GM12878 (cell line): Measurements from ENCODE around the gene ACSF2. TPM values are rescaled to one million over a fixed set of nuclear protein-coding genes. Genes with fewer than 3 reads are reported as not detected.
"Not testable (repeated sequence)": the region's sequence is repeated elsewhere in the genome, so short reads cannot be mapped to it uniquely, and the experiment has no call there.

Experiments
- ATAC-seq: fragments of 200-7000 bp; cut with Tn5 transposase; 3 replicates; pipeline ENCODE4 v1.9.1; 2020; ENCODE audit warnings: mild to moderate bottlenecking, moderate library complexity
- BruUV-seq: library from RNA; stranded (reverse); fragments of 400-500 nt; replicated peaks from 2 replicates; lab custom pipeline; 2021; lab: Mats Ljungman, UMichigan
- CTCF ChIA-PET: fragments of 300-600 bp; sonication (Branson Sonifier 250); formaldehyde crosslinking; extraction: SDS; loops from one replicate; lab custom pipeline; 2021; ENCODE audit warnings: inconsistent platforms; lab: Yijun Ruan, JAX
- POLR2A ChIA-PET: fragments of 350-600 bp; formaldehyde crosslinking; extraction: SDS; loops from one replicate; lab custom pipeline; 2021; ENCODE audit warnings: inconsistent platforms; lab: Charles Lee
- RAD21 ChIA-PET: fragments of 300-600 bp; sonication (Branson Sonifier 250); formaldehyde crosslinking; loops from one replicate; lab custom pipeline; 2023; ENCODE audit warnings: antibody characterized with exemption; ENCODE audit not compliant: unreplicated experiment; lab: Charles Lee
- SMC1A ChIA-PET: fragments of 300-600 bp; sonication (Branson Sonifier 250); formaldehyde crosslinking; loops from one replicate; lab custom pipeline; 2023; ENCODE audit not compliant: unreplicated experiment, uncharacterized antibody; lab: Charles Lee
- DNase-seq: peaks from one replicate; pipeline ENCODE4 v3.0.0-alpha.2; 2011; ENCODE audit warnings: low read depth, low spot score
- FAIRE-seq: peaks from 3 replicates; lab custom pipeline; 2011; peaks lifted over from hg19 to GRCh38; lab: Jason Lieb, UNC
- H2AFZ ChIP-seq: 2 replicates; pipeline ENCODE4 v1.6.0; 2011; ENCODE audit warnings: low read depth, low read length, control low read depth; ENCODE audit not compliant: control insufficient read depth
- H3K27ac ChIP-seq: 2 replicates; pipeline ENCODE4 v1.5.1; 2011; ENCODE audit warnings: control low read depth; ENCODE audit not compliant: control insufficient read depth, insufficient read depth
- H3K27me3 ChIP-seq, 2 experiments: replicated peaks in 1 of 2; 2 replicates each; pipeline versions ENCODE4 v1.6.0 to v1.6.1; 2011; ENCODE audit warnings: low read length in 1 of 2; ENCODE audit not compliant: control insufficient read depth in 2 of 2, insufficient read depth in 2 of 2
- H3K36me3 ChIP-seq, 2 experiments: 2 replicates each; pipeline ENCODE4 v1.5.1; 2011; ENCODE audit warnings: low read length in 1 of 2; ENCODE audit not compliant: control insufficient read depth in 2 of 2, insufficient read depth in 2 of 2
- H3K4me1 ChIP-seq: 2 replicates; pipeline ENCODE4 v1.6.1; 2011; ENCODE audit warnings: mild to moderate bottlenecking, low read length, moderate library complexity, mixed read lengths; ENCODE audit not compliant: control insufficient read depth, insufficient read depth
- H3K4me2 ChIP-seq: 2 replicates; pipeline ENCODE4 v1.6.0; 2011; ENCODE audit warnings: control low read depth; ENCODE audit not compliant: control insufficient read depth, insufficient read depth
- H3K4me3 ChIP-seq: fragments of 200-600 bp; sonication (generic); 2 replicates; pipeline ENCODE4 v1.5.1; 2016
- H3K79me2 ChIP-seq: 2 replicates; pipeline ENCODE4 v1.6.0; 2011; ENCODE audit warnings: low read length; ENCODE audit not compliant: control insufficient read depth, insufficient read depth
- H3K9ac ChIP-seq: 2 replicates; pipeline ENCODE4 v1.8.0; 2011; ENCODE audit warnings: low read length, control low read depth, mixed read lengths; ENCODE audit not compliant: control insufficient read depth, insufficient read depth
- H3K9me3 ChIP-seq: replicated peaks from 3 replicates; pipeline ENCODE4 v1.5.1; 2011; ENCODE audit warnings: mild to moderate bottlenecking, low read length; ENCODE audit not compliant: control insufficient read depth, insufficient read depth
- H4K20me1 ChIP-seq: 2 replicates; pipeline ENCODE4 v1.6.0; 2011; ENCODE audit not compliant: control insufficient read depth, insufficient read depth
- ATF7 ChIP-seq: fragments of 450-650 bp; IDR thresholded peaks from 2 replicates; pipeline ENCODE4 v1.6.1; 2016; ENCODE audit warnings: low read depth, mild to moderate bottlenecking
- CBX3 ChIP-seq: fragments of 200-600 bp; sonication (generic); IDR thresholded peaks from 2 replicates; pipeline ENCODE4 v1.6.1; 2016; ENCODE audit warnings: low read depth, borderline replicate concordance
- GABPA ChIP-seq: IDR thresholded peaks from 2 replicates; pipeline ENCODE4 v1.6.1; 2014; ENCODE audit warnings: antibody characterized with exemption, low read depth, mild to moderate bottlenecking, inconsistent platforms
- IKZF1 ChIP-seq: fragments of 450-650 bp; conservative IDR thresholded peaks from 2 replicates; pipeline ENCODE4 v1.6.1; 2017; ENCODE audit warnings: antibody characterized with exemption, mild to moderate bottlenecking
- MXI1 ChIP-seq: fragments of 150-350 bp; IDR thresholded peaks from 2 replicates; pipeline ENCODE4 v1.6.1; 2011; ENCODE audit warnings: low read depth, mild to moderate bottlenecking, inconsistent platforms, low read length, improper control_type of control experiment
- RCOR1 ChIP-seq: conservative IDR thresholded peaks from 2 replicates; pipeline ENCODE4 v1.6.1; 2012; ENCODE audit warnings: low read depth, low read length, improper control_type of control experiment
- SMC3 ChIP-seq: IDR thresholded peaks from 2 replicates; pipeline ENCODE4 v1.6.1; 2011; ENCODE audit warnings: low read length, improper control_type of control experiment, borderline replicate concordance
- TAF1 ChIP-seq: IDR thresholded peaks from 2 replicates; pipeline ENCODE4 v1.6.1; 2011; ENCODE audit warnings: mild to moderate bottlenecking, low read depth, low read length, borderline replicate concordance
- ZNF384 ChIP-seq: IDR thresholded peaks from 2 replicates; pipeline ENCODE4 v1.6.1; 2012; ENCODE audit warnings: low read depth, mild to moderate bottlenecking, low read length, improper control_type of control experiment, borderline replicate concordance
- WGBS: methylation state at CpG from one replicate; pipeline ENCODE4 v1.1.6; 2016; ENCODE audit warnings: low lambda C conversion rate; ENCODE audit not compliant: insufficient replicate concordance, insufficient coverage; ENCODE audit errors: missing lambda C conversion rate; 5-methylcytosine and 5-hydroxymethylcytosine counted together
- in situ Hi-C: fragments of 300-500 bp; cut with MboI; formaldehyde crosslinking; loops from 9 replicates; pipeline ENCODE4 v1.14.3; 2018; ENCODE audit warnings: mixed read lengths
- intact Hi-C: fragments of 100-400 bp; cut with micrococcal nuclease; formaldehyde crosslinking; loops from one replicate; pipeline ENCODE4 v1.14.2; 2022; ENCODE audit not compliant: unreplicated experiment
- polyA plus RNA-seq, 11 experiments: library from polyadenylated mRNA; depleted of rRNA in 4 of 11; unstranded in 6 of 11; stranded (reverse) in 5 of 11; fragments of >200 nt; fragmentation: Nextera tagmentation in 4 of 11; fragmentation: Illumina TruSeq in 1 of 11; extraction: Ambion mirVana in 4 of 11; extraction: Trizol in 1 of 11; gene quantifications; 1 replicate in 1 of 11; 2 replicates in 10 of 11; pipeline versions ENCODE4 v1.2.1 to v1.2.3, GENCODE V29; 2011 to 2016; ENCODE audit warnings: inconsistent platforms in 2 of 11, missing spikeins in 2 of 11, low read depth in 1 of 11
- total RNA-seq, 4 experiments: library from RNA; depleted of rRNA in 3 of 4; stranded (reverse); fragments of >200 nt in 3 of 4; fragmentation: Illumina TruSeq in 1 of 4; extraction: Trizol in 1 of 4; gene quantifications; 2 replicates each; pipeline versions ENCODE4 v1.2.1 to v1.2.3, GENCODE V29; 2013 to 2021
- TF ChIP-seq, protein P1 (sequence below): fragments of 450-650 bp; IDR thresholded peaks from 2 replicates; pipeline ENCODE4 v1.6.1; 2016; ENCODE audit warnings: mild to moderate bottlenecking, moderate library complexity, borderline replicate concordance
- TF ChIP-seq, protein P2 (sequence below): fragments of 450-650 bp; IDR thresholded peaks from 2 replicates; pipeline ENCODE4 v1.6.1; 2016; ENCODE audit warnings: mild to moderate bottlenecking

The ACSF2 gene
- total and polyA plus RNA-seq, 10 of the 15 experiments (the other 5 are each of a cell fraction or from before 2014, with no cell fraction given): 7.1 to 32.8 (median 16.8) TPM

DNA sequence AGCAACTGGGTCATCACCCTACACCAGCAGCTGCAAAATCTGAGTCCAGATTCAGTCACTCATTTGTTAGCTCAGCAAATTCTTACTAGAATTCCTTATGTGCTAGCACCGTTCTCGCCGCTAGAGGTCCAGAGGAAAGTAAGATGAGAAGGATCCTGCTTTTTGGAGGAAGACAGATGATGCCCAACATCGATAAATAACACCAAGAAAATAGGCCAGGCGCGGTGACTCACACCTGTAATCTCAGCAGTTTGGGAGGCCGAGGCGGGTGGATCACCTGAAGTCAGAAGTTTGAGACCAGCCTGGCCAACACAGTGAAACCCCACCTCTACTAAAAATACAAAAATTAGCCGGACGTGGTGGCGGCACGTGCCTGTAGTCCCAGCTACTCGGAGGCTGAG, 46.7 kb downstream of the ACSF2 start:
- BruUV-seq, H3K36me3 ChIP-seq, H4K20me1 ChIP-seq, H3K4me3 ChIP-seq, H3K27ac ChIP-seq, DNase-seq, H3K4me2 ChIP-seq, H3K4me1 ChIP-seq, in situ Hi-C loops, H3K79me2 ChIP-seq, H3K9me3 ChIP-seq, intact Hi-C loops, FAIRE-seq, RAD21 ChIA-PET, ATAC-seq, H3K9ac ChIP-seq, H2AFZ ChIP-seq, H3K27me3 ChIP-seq: not testable (repeated sequence)
- ChIA-PET POLR2A (interaction anchor here (1.1 kb wide), 1 partner anchor 75 kb away, joined by 3 read pairs; the partner anchor contains the start of gene LRRC59), CTCF (interaction anchor here (1.2 to 1.8 kb wide), 2 partner anchors 75 to 111 kb away, joined by 4 to 8 read pairs; partner anchors contain the start of gene LRRC59), SMC1A (interaction anchor here (1.0 to 1.9 kb wide), 2 partner anchors 111 to 261 kb away, joined by 3 to 4 read pairs; no protein-coding TSS in a partner anchor)
- 75% methylated on average over 13 of the region's 13 CpGs for WGBS

DNA sequence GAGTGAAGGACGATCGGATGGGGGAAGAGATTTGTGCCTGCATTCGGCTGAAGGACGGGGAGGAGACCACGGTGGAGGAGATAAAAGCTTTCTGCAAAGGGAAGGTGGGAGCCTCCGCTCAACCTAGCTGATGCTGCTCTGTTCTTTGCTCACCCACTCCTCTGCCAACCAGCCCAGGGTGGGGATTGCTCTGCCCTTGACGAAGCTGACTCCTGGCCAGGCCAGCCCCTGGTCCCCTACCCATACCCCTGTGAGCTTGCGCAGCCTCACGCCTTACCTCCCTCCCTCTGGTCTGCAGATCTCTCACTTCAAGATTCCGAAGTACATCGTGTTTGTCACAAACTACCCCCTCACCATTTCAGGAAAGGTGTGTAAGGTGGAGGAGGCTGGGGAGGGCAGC, 47.9 kb downstream of the ACSF2 start:
- ChIA-PET CTCF (interaction anchor here (0.6 kb wide), 1 partner anchor 38 kb away, joined by 3 read pairs; no protein-coding TSS in a partner anchor), SMC1A (interaction anchor here (1.0 to 1.3 kb wide), 2 partner anchors 76 to 111 kb away, joined by 3 read pairs; partner anchors contain the start of gene LRRC59), RAD21 (no interaction called here), POLR2A (no interaction called here)
- BruUV-seq: no TSS peak
- no peak overlapping the region for H3K27ac ChIP-seq
- no peak overlapping the region for H2AFZ ChIP-seq
- H3K4me2 ChIP-seq: no peak overlapping the region
- no peak overlapping the region for H3K4me3 ChIP-seq
- in situ Hi-C loops: no loop called here
- H4K20me1 ChIP-seq: no peaks in the 10 kb centered on the region
- H3K4me1 ChIP-seq: no peaks in the 10 kb centered on the region
- H3K36me3 ChIP-seq: no peaks in the 10 kb centered on the region
- H3K9me3 ChIP-seq: no peaks in the 10 kb centered on the region
- no peak overlapping the region for H3K9ac ChIP-seq
- H3K79me2 ChIP-seq: no peaks in the 10 kb centered on the region
- 62% methylated on average over 11 of the region's 11 CpGs for WGBS
- FAIRE-seq (no peak), ATAC-seq (no peak), DNase-seq (no peak)
- intact Hi-C loops: no loop called here
- H3K27me3 ChIP-seq: no peaks in the 10 kb centered on the region
- TF ChIP-seq ATF7: no peak
- no peak for TF ChIP-seq CBX3
- TF ChIP-seq SMC3: no peak
- TF ChIP-seq MXI1: no peak
- no peak for TF ChIP-seq TAF1
- TF ChIP-seq IKZF1: no peak
- TF ChIP-seq, protein P1, sequence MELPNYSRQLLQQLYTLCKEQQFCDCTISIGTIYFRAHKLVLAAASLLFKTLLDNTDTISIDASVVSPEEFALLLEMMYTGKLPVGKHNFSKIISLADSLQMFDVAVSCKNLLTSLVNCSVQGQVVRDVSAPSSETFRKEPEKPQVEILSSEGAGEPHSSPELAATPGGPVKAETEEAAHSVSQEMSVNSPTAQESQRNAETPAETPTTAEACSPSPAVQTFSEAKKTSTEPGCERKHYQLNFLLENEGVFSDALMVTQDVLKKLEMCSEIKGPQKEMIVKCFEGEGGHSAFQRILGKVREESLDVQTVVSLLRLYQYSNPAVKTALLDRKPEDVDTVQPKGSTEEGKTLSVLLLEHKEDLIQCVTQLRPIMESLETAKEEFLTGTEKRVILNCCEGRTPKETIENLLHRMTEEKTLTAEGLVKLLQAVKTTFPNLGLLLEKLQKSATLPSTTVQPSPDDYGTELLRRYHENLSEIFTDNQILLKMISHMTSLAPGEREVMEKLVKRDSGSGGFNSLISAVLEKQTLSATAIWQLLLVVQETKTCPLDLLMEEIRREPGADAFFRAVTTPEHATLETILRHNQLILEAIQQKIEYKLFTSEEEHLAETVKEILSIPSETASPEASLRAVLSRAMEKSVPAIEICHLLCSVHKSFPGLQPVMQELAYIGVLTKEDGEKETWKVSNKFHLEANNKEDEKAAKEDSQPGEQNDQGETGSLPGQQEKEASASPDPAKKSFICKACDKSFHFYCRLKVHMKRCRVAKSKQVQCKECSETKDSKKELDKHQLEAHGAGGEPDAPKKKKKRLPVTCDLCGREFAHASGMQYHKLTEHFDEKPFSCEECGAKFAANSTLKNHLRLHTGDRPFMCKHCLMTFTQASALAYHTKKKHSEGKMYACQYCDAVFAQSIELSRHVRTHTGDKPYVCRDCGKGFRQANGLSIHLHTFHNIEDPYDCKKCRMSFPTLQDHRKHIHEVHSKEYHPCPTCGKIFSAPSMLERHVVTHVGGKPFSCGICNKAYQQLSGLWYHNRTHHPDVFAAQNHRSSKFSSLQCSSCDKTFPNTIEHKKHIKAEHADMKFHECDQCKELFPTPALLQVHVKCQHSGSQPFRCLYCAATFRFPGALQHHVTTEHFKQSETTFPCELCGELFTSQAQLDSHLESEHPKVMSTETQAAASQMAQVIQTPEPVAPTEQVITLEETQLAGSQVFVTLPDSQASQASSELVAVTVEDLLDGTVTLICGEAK: no peak
- TF ChIP-seq GABPA: no peak
- no peak for TF ChIP-seq ZNF384
- TF ChIP-seq RCOR1: no peak
- TF ChIP-seq, protein P2, sequence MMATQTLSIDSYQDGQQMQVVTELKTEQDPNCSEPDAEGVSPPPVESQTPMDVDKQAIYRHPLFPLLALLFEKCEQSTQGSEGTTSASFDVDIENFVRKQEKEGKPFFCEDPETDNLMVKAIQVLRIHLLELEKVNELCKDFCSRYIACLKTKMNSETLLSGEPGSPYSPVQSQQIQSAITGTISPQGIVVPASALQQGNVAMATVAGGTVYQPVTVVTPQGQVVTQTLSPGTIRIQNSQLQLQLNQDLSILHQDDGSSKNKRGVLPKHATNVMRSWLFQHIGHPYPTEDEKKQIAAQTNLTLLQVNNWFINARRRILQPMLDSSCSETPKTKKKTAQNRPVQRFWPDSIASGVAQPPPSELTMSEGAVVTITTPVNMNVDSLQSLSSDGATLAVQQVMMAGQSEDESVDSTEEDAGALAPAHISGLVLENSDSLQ: no peak
